Right atrium auricular region (tissue), 2 donors: ENCODE measurements around the gene AP4E1. TPM values are rescaled to one million over a fixed set of nuclear protein-coding genes. Genes with fewer than 3 reads are reported as not detected.
"Not testable (repeated sequence)": the region's sequence is repeated elsewhere in the genome, so short reads cannot be mapped to it uniquely, and the experiment has no call there.

Experiments
- DNase-seq: peaks from one replicate; pipeline ENCODE4 v3.0.0-alpha.2; 2019; ENCODE audit warnings: low spot score
- H3K27ac ChIP-seq, 2 donors: fragments of 200-600 bp; sonication (generic); 1 replicate in 1 of 2; 2 replicates in 1 of 2; pipeline ENCODE4 v1.5.1; 2016 to 2019
- H3K27me3 ChIP-seq, 2 donors: fragments of 200-600 bp; sonication (generic); one replicate each; pipeline versions ENCODE4 v1.5.1 to v1.6.0; 2017 to 2019
- H3K36me3 ChIP-seq: fragments of 200-600 bp; sonication (generic); one replicate; pipeline ENCODE4 v1.5.1; 2016
- H3K4me1 ChIP-seq, 2 donors: fragments of 200-600 bp; sonication (generic); one replicate each; pipeline versions ENCODE4 v1.5.1 to v1.6.0; 2017 to 2019
- H3K4me3 ChIP-seq, 2 donors: fragments of 200-600 bp; sonication (generic); 1 replicate in 1 of 2; 2 replicates in 1 of 2; pipeline ENCODE4 v1.5.1; 2017 to 2019; ENCODE audit warnings: mild to moderate bottlenecking in 1 of 2, moderate library complexity in 1 of 2
- H3K9me3 ChIP-seq, 2 donors: fragments of 200-600 bp; sonication (generic); one replicate each; pipeline ENCODE4 v1.5.1; 2019
- total RNA-seq, 2 donors: library from RNA; depleted of rRNA; stranded (reverse); fragments of >200 nt; gene quantifications; one replicate each; pipeline ENCODE4 v1.1.0, GENCODE V29; 2016
- TF ChIP-seq, protein P1 (sequence below), 2 donors: fragments of 200-600 bp; sonication (generic); IDR thresholded peaks; one replicate each; pipeline ENCODE4 v1.5.1; 2019; ENCODE audit warnings: antibody characterized with exemption in 2 of 2

AP4E1 gene
- total RNA-seq, 2 donors from 2014 or later = 7.0 to 11.7 TPM

GRCh38 chr15:50891159-50891558 lies 17.3 kb upstream of the AP4E1 start:
- Histone ChIP-seq H3K9me3 (peaks cover 0 to 10% of the 10 kb centered on the region in 2 donors), H3K4me3 (no peak overlapping the region), H3K4me1 (no peaks in the 10 kb centered on the region), H3K27ac (no peak overlapping the region), H3K27me3 (no peaks in the 10 kb centered on the region), H3K36me3 (no peaks in the 10 kb centered on the region)
- TF ChIP-seq, protein P1, sequence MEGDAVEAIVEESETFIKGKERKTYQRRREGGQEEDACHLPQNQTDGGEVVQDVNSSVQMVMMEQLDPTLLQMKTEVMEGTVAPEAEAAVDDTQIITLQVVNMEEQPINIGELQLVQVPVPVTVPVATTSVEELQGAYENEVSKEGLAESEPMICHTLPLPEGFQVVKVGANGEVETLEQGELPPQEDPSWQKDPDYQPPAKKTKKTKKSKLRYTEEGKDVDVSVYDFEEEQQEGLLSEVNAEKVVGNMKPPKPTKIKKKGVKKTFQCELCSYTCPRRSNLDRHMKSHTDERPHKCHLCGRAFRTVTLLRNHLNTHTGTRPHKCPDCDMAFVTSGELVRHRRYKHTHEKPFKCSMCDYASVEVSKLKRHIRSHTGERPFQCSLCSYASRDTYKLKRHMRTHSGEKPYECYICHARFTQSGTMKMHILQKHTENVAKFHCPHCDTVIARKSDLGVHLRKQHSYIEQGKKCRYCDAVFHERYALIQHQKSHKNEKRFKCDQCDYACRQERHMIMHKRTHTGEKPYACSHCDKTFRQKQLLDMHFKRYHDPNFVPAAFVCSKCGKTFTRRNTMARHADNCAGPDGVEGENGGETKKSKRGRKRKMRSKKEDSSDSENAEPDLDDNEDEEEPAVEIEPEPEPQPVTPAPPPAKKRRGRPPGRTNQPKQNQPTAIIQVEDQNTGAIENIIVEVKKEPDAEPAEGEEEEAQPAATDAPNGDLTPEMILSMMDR (IDR thresholded peaks at IDR 0.05) = no peak
- DNase-seq = no peak

GRCh38 chr15:50893976-50894375 lies 14.5 kb upstream of the AP4E1 start:
- Histone ChIP-seq H3K27ac (no peak overlapping the region), H3K27me3 (no peaks in the 10 kb centered on the region), H3K4me1 (no peaks in the 10 kb centered on the region), H3K4me3 (no peak overlapping the region), H3K9me3 (peaks cover 0 to 10% of the 10 kb centered on the region in 2 donors), H3K36me3 (no peaks in the 10 kb centered on the region)
- DNase-seq = no peak
- TF ChIP-seq, protein P1 (IDR thresholded peaks at IDR 0.05) = no peak

- H3K27me3 ChIP-seq, H3K27ac ChIP-seq, H3K4me1 ChIP-seq, H3K36me3 ChIP-seq, H3K9me3 ChIP-seq, DNase-seq, H3K4me3 ChIP-seq: not testable (repeated sequence)
Observed at GRCh38 chr15:50901390-50901789, 7.1 kb upstream of the AP4E1 start.

DNA sequence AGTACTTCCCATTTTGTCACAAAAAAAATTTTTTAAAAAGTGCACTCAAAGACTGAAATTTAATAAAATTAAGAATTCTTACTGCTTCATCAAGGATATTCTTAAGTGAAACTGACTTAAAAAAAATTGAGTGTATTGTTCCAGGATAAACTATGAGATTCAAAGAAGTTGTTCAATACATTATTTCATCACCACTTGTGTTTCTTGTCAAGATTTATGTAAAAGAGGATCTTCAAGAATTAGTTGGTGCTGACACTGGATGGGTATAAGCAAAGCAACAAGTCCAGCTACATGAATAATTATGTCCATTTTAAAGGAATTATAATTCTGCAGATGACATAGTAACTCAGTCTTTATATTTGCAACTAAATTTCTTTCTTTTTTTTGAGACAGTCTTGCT lies 4.3 kb upstream of the AP4E1 start:
- Histone ChIP-seq H3K4me3 (no peak overlapping the region), H3K9me3 (no peaks in the 10 kb centered on the region), H3K4me1 (peaks cover 0 to 12% of the 10 kb centered on the region in 2 donors), H3K27me3 (no peaks in the 10 kb centered on the region), H3K27ac (no peak overlapping the region), H3K36me3 (no peaks in the 10 kb centered on the region)
- TF ChIP-seq, protein P1 (IDR thresholded peaks at IDR 0.05) = no peak
- DNase-seq = no peak

GRCh38 chr15:50905055-50905454 lies 3.4 kb upstream of the AP4E1 start:
- H3K4me1 ChIP-seq = peaks cover 0 to 20% of the 10 kb centered on the region in 2 donors
- no peaks in the 10 kb centered on the region for H3K27me3 ChIP-seq
- H3K9me3 ChIP-seq = no peaks in the 10 kb centered on the region
- no peak for DNase-seq
- TF ChIP-seq, protein P1 (IDR thresholded peaks at IDR 0.05) = no peak
- no peak overlapping the region for H3K4me3 ChIP-seq
- no peaks in the 10 kb centered on the region for H3K36me3 ChIP-seq
- H3K27ac ChIP-seq = no peak overlapping the region

DNA sequence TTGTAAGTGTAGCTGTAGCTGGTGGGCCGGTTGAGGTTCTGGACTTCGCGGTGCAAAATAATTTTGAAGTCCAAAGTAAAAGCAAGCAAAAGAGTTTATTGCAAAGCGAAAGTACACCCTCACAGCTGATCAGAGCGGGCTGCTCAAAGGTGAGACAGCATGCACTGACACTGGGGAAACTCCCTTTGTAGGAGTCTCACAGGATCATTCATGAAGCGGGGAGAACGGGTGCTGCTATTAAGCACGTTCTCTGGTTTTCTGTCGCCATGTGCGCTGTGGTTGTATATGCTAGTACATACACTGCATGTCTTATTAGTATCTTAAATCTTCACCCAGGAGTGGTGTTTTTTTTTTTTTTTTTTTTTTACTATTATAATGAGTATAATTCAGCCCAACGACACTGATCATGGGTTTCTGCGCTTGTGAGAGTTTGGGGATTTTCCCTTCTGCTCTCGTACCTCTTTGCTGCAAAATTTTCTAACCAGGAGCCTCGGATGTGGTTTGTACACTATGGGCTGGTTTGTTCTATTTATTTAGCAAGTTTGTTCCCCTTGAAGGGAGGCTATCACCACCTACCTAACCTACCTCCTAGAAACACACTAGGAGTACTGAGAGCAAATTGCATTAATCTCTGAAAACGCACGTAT lies 1.4 kb upstream of the AP4E1 start:
- DNase-seq = no peak
- H3K4me1 ChIP-seq = peaks cover 0 to 40% of the 10 kb centered on the region in 2 donors
- peak overlapping the region in 1 of 2 donors; percentile 95 for H3K27ac ChIP-seq

More for the DNA sequence above, 1.4 kb upstream of the AP4E1 start:
- Histone ChIP-seq H3K36me3 (peaks cover 2% of the 10 kb centered on the region), H3K27me3 (no peaks in the 10 kb centered on the region), H3K9me3 (no peaks in the 10 kb centered on the region), H3K4me3 (peak overlapping the region; percentile 86 to 98)
- TF ChIP-seq, protein P1 (IDR thresholded peaks at IDR 0.05) = no peak
